Measurements from ENCODE around the gene SUGP2. TPM values are rescaled to one million over a fixed set of nuclear protein-coding genes. Genes with fewer than 3 reads are reported as not detected.
A peak's percentile ranks its signal among the peaks of the same experiment; 100 is the strongest.

Gene SUGP2
- total and polyA plus RNA-seq, 9 of the 15 experiments (the other 6 are each of a cell fraction or from before 2014, with no cell fraction given), result 13.1 to 101 (median 63.1) TPM

DNA sequence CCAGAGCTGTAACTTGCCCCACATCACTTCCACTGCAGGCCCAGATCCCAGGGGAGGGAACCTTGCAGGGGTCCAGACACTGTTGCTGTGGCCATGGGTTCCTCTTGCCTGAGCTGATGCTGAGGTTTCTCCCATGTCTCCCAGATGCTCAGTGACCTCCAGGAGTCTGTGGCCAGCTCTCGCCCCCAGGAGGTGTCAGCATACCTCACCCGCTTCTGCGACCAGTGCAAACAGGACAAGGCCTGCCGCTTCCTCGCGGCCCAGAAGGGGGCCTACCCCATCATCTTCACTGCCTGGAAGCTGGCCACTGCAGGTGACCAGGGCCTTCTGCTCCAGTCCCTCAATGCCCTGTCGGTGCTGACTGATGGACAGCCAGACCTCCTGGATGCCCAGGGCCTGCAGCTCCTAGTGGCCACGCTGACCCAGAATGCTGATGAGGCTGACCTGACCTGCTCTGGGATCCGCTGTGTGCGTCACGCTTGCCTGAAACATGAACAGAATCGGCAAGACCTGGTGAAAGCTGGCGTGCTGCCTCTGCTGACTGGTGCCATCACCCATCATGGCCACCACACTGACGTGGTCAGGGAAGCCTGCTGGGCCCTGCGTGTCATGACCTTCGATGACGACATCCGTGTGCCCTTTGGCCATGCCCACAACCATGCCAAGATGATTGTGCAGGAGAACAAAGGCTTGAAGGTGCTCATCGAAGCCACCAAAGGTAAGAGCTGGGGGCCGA is 18.3 kb upstream of the SUGP2 start (continued):
- TF ChIP-seq, protein P1, sequence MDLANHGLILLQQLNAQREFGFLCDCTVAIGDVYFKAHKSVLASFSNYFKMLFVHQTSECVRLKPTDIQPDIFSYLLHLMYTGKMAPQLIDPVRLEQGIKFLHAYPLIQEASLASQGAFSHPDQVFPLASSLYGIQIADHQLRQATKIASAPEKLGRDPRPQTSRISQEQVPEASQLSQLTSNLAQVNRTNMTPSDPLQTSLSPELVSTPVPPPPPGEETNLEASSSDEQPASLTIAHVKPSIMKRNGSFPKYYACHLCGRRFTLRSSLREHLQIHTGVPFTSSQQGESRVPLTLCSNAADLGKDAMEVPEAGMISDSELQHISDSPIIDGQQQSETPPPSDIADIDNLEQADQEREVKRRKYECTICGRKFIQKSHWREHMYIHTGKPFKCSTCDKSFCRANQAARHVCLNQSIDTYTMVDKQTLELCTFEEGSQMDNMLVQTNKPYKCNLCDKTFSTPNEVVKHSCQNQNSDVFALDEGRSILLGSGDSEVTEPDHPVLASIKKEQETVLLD (IDR thresholded peaks at IDR 0.05), result no peak
- TF ChIP-seq ZNF316 (IDR thresholded peaks at IDR 0.05) (no peak), ZNF12 (CRISPR knock-in tag; IDR thresholded peaks at IDR 0.05) (no peak), EP400 (IDR thresholded peaks at IDR 0.05) (no peak), GTF2E2 (tag; IDR thresholded peaks at IDR 0.05) (no peak), PTTG1 (tag; IDR thresholded peaks at IDR 0.05; ENCODE audit: low read depth) (no peak), SPI1 (IDR thresholded peaks at IDR 0.05; ENCODE audit: borderline replicate concordance, low read depth, low read length) (no peak), EGR1 (conservative IDR thresholded peaks at IDR 0.05) (no peak), YBX1 (IDR thresholded peaks at IDR 0.05) (no peak), ADNP (tag; IDR thresholded peaks at IDR 0.05) (no peak), POLR2G (IDR thresholded peaks at IDR 0.05; ENCODE audit: low read depth, low read length) (peak; percentile 69), BCOR (IDR thresholded peaks at IDR 0.05) (no peak), NELFE (IDR thresholded peaks at IDR 0.05; ENCODE audit: insufficient read depth, insufficient read length) (no peak), MAFK (IDR thresholded peaks at IDR 0.05; ENCODE audit: low read length) (no peak)
- TF ChIP-seq, protein P2, sequence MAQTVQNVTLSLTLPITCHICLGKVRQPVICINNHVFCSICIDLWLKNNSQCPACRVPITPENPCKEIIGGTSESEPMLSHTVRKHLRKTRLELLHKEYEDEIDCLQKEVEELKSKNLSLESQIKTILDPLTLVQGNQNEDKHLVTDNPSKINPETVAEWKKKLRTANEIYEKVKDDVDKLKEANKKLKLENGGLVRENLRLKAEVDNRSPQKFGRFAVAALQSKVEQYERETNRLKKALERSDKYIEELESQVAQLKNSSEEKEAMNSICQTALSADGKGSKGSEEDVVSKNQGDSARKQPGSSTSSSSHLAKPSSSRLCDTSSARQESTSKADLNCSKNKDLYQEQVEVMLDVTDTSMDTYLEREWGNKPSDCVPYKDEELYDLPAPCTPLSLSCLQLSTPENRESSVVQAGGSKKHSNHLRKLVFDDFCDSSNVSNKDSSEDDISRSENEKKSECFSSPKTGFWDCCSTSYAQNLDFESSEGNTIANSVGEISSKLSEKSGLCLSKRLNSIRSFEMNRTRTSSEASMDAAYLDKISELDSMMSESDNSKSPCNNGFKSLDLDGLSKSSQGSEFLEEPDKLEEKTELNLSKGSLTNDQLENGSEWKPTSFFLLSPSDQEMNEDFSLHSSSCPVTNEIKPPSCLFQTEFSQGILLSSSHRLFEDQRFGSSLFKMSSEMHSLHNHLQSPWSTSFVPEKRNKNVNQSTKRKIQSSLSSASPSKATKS (CRISPR knock-in tag; IDR thresholded peaks at IDR 0.05), result no peak
- TF ChIP-seq, protein P3, sequence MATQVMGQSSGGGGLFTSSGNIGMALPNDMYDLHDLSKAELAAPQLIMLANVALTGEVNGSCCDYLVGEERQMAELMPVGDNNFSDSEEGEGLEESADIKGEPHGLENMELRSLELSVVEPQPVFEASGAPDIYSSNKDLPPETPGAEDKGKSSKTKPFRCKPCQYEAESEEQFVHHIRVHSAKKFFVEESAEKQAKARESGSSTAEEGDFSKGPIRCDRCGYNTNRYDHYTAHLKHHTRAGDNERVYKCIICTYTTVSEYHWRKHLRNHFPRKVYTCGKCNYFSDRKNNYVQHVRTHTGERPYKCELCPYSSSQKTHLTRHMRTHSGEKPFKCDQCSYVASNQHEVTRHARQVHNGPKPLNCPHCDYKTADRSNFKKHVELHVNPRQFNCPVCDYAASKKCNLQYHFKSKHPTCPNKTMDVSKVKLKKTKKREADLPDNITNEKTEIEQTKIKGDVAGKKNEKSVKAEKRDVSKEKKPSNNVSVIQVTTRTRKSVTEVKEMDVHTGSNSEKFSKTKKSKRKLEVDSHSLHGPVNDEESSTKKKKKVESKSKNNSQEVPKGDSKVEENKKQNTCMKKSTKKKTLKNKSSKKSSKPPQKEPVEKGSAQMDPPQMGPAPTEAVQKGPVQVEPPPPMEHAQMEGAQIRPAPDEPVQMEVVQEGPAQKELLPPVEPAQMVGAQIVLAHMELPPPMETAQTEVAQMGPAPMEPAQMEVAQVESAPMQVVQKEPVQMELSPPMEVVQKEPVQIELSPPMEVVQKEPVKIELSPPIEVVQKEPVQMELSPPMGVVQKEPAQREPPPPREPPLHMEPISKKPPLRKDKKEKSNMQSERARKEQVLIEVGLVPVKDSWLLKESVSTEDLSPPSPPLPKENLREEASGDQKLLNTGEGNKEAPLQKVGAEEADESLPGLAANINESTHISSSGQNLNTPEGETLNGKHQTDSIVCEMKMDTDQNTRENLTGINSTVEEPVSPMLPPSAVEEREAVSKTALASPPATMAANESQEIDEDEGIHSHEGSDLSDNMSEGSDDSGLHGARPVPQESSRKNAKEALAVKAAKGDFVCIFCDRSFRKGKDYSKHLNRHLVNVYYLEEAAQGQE (IDR thresholded peaks at IDR 0.05; ENCODE audit: borderline replicate concordance), result peak; percentile 56; the same call in 1 of the 2 replicates
- TF ChIP-seq, protein P3 (CRISPR knock-in tag; IDR thresholded peaks at IDR 0.05; ENCODE audit: low read depth), result no peak

Data from K562 (cell line).